Sciatic nerve (tissue), 2 donors: ENCODE data around the gene C3orf80. TPM values are rescaled to one million over a fixed set of nuclear protein-coding genes. Genes with fewer than 3 reads are reported as not detected.
"Not testable (repeated sequence)": the region's sequence is repeated elsewhere in the genome, so short reads cannot be mapped to it uniquely, and the experiment has no call there.

Experiments used
- ATAC-seq: fragments of 200-7000 bp; cut with Tn5 transposase; one replicate; pipeline ENCODE4 v1.9.1; 2020; ENCODE audit warnings: mild to moderate bottlenecking, moderate library complexity
- DNase-seq: peaks from one replicate; pipeline ENCODE4 v3.0.0-alpha.2; 2020; ENCODE audit warnings: low spot score
- intact Hi-C: fragments of 100-400 bp; cut with DNase I; formaldehyde crosslinking; loops from one replicate; pipeline ENCODE4 v1.14.2; 2022
- total RNA-seq: library from RNA; stranded (reverse); fragmentation: NEBNext Ultra II Directional; extraction: Animal tissue kit (Norgen Biotek cat#: 25700); gene quantifications from one replicate; pipeline ENCODE4 v1.2.1, GENCODE V29; 2021
- donor health status: DM: no; HTN: no; CAD: no.
- donor health status: DM: no; HTN: no; CAD: no.

Gene C3orf80
- total RNA-seq, 1 donor from 2014 or later, result 0.49 TPM

- ATAC-seq, result no peak
- intact Hi-C loops, result no loop called here
- no peak for DNase-seq
Measured at GRCh38 chr3:160205606-160206005, 19.6 kb upstream of the C3orf80 start.

DNA sequence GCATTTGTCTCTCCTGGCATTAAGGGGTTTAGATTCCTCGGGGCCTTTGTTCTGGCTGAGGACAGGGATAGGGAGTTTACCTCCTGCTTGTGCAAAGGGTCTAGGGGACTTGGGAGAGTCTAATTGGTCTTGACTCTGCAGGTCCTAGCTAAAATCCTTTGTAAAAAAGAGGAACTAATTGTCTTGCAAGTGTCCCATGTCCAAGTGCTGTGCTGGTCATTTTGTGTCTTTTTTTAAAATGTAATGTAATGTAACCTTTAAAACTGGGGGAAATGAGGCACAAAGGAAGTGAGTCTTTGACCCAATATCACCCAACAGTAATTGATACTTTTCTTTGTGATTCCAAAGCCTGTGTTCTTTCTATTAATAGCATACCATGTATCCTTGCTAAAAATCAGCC is 14.9 kb upstream of the C3orf80 start:
- DNase-seq (no peak), ATAC-seq (no peak)
- intact Hi-C loops, result no loop called here

DNA sequence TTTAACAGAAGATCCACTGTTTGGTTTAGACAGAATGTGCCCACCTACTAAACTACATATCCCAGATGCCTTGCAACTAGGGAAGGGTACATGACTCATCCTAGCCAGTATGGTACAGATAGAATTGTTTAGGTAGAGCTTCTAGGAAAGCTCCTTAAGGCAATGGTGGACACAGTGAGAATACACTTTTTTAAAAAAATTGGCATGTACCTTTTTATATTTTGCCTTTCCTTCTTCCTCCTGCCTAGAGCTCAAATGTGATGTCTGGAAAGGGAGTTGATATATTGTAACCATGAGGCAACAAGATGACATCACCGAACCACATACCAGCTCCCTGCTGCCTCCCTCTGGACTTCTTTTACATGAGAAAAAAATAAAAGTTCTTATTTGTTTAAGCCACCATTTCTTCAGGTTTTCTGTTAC is 14.4 kb upstream of the C3orf80 start:
- DNase-seq (no peak), ATAC-seq (no peak)
- intact Hi-C loops, result no loop called here

DNA sequence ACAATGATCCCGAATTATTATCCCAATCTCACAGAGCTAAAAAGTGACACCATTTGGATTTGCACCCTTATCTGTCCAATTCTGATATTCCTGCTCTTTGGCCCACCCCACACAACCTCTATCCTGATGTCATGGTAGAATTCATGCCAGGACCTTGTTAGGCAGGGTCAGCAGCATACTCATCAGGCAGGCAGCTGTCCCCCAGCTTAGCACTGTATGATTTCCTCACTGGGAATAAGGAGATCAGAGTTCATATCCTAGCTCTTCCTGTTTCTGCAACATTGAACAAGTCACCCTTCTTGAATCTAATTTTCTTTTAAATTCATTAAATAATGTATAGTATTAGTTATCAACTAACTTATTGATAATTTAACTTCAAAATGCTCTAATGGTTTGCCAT is 12.0 kb upstream of the C3orf80 start:
- intact Hi-C loops, result no loop called here
- DNase-seq (no peak), ATAC-seq (no peak)

- intact Hi-C loops, result no loop called here
- no peak for DNase-seq
- ATAC-seq, result no peak
Measured at GRCh38 chr3:160217675-160218074, 7.5 kb upstream of the C3orf80 start.

DNA sequence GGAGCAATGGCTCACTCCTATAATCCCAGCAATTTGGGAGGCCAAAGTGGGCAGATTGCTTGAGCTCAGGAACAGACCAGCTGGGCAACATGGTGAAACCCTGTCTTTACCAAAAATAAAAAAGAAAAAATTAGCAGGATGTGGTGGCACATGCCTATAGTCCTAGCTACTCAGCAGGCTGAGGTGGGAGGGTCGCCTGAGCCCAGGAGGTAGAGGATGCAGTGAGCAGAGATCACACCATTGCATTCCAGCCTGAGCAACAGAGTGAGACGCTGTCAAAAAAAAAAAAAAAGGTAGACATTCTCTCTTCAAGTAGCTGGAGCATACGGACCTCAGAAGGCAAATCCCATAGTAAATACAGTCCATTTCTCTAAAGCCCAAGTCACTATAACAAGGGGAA is 7.1 kb upstream of the C3orf80 start:
- intact Hi-C loops, result no loop called here
- ATAC-seq (no peak), DNase-seq (no peak)

DNA sequence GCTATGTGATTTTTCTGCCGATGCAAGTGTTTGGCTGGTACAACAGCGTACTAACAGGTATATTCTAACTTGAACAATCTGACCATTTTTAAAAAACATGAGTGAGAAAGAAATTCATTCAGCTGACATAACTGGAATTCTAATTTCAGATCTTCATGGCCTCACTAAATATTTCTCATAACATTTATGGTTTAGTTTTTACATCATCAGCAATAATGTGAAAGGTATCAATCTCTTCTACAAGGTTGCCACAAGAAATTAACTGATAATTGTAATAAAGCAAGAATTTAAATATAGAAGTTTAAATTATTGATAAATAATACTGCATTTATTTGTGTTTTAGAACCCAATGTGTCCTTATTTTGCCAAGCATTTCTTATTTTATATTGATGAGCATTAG is 5.2 kb upstream of the C3orf80 start:
- ATAC-seq, result no peak

DNA sequence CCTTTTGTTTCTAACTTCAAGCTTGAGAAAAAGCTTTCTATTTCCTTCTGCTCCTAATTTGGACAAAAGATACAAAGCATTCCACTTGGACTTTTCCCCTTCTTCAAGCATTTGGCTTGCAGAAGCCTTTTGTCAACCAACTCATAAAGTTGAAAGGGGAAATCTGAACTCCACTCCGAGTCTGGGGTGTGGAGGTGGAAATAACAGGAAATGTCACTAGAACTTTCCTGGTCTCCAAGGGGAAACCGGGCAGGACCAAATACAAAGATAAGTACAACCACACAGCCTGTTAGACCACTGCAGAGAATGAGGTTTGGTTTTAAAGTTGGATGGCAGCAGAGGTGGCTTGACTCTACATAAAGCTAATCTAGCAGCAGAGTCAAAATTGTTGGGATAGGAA is 4.2 kb upstream of the C3orf80 start:
- ATAC-seq, result no peak

More for the DNA sequence above, 5.2 kb upstream of the C3orf80 start:
- DNase-seq, result no peak
- intact Hi-C loops, result no loop called here

DNA sequence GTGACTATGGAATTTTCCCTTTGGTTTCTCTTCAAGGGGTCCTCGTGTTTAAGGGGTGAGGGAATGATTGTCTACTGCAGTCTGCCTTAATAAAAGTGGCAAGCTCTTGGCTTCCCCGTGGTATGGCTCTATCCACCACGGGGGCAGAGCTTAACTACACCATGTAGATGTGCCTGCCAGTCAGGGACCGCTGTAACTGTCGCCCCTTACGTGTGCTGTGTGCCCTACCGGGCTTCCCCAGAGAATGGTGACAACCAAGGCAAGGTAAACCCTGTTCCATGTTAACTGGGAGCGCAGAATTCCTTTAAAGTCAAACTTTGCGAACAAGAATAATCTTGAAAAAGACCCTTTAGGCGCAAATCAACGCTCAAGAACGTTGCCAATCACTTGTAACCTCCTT is 966 bp upstream of the C3orf80 start:
- intact Hi-C loops, result no loop called here

More for the DNA sequence above, 4.2 kb upstream of the C3orf80 start:
- no peak for DNase-seq
- intact Hi-C loops, result no loop called here

DNA sequence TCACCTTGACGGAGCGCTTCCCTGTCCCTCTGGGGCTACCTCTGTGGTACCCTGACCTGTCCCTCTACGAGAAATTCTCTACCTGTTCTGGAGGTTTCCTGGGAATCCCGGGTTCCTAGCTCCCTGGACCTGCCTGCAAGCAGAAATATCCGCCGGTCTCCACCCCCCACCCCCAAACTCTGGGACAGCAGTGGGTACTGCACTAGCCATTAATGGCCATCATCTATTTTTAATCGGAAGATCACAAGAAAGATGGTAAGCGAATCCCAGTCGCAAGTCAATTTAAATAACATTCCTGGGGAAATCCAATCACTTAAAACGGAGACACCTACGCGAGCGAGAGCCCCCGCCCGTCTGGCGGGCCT is 429 bp upstream of the C3orf80 start:
- DNase-seq (no peak), ATAC-seq (peak; percentile 21)
- intact Hi-C loops, result no loop called here

More for the DNA sequence above, 966 bp upstream of the C3orf80 start:
- DNase-seq (no peak), ATAC-seq (peak; percentile 35)

GRCh38 chr3:160226026-160226907 is 1.0 kb downstream of the C3orf80 start:
- intact Hi-C loops, result no loop called here
- ATAC-seq, result peak; percentile 26

DNA sequence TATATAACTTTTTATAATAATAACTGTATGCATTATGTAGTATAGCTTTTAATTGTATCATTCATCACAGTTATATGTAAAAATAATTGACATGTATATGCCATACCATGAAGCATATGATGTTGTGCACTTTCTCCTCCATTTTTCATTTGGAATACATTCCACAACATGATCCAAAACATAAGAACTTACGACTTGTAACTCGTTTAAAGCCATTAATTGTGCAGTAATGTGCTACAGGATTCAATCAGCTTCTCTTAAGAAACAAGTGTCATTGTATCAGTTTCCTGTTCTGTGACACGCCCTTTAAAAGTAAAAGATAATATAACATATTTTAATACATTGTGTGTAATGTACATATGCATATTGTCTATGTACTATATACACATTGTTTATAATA is 2.2 kb downstream of the C3orf80 start:
- intact Hi-C loops, result no loop called here

More at GRCh38 chr3:160226026-160226907, 1.0 kb downstream of the C3orf80 start:
- no peak for DNase-seq

DNA sequence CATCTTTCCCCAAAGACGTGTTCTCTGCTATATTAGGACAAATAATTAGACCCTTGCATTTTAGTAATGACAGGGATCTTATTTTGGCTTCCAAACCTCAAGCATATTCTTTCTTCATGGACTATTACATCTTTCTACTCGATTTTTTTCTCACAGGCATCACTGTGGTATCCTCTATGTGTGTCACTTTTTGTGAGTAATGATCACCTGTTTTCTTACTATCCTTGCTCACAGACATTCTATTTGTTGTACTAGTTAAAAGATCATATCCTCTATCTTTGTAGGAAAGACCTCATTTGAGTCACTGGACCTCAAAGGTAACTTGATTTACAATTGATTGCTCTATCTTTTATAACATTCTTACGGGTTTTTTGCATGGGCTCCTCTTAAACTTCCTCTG is 6.8 kb downstream of the C3orf80 start:
- DNase-seq (no peak), ATAC-seq (no peak)
- intact Hi-C loops, result no loop called here

More for the DNA sequence above, 2.2 kb downstream of the C3orf80 start:
- ATAC-seq (no peak), DNase-seq (no peak)

GRCh38 chr3:160240719-160241118 is 15.5 kb downstream of the C3orf80 start:
- ATAC-seq, DNase-seq, intact Hi-C loops: not testable (repeated sequence)

DNA sequence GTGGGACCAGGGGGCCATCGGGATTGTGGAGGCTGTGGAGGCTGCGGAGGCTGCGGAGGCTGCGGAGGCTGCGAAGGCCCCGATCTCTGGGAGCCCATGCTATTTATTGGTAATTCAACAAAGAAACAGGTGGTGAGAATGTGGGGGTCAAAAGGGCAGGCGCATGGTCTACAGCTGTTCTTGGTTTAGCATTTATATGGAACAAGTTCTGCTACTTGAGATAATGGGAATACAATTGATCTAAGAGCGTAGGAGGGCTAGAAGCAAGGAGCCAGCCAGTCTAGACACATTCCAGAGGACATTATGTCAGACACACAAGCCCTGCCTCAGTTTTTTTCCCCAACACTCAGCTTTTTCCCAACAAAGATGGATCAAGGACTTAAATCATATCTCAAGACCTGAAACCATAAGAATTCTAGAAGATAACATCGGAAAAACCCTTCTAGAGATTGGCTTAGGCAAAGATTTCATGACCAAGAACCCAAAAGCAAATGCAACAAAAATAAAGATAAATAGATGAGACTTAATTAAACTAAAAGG is 20.1 kb downstream of the C3orf80 start:
- DNase-seq (no peak), ATAC-seq (no peak)
- intact Hi-C loops, result no loop called here

DNA sequence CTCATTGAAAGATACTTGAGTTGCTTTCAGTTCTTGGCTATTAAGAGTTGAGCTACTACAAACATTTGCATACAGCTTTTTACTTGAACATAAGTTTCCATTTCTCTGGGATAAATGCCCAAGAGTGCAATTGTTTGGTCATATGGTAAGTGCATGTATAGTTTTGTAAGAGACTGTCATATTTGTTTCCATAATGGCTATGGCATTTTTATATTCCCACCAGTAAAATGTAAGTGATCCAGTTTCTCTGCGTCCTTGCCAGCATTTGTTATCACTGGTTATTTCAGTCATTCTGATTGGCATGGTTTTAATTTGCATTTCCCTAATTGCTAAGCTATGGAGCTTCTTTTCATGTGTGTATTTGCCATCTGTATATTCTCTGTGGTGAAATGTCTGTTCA is 22.5 kb downstream of the C3orf80 start:
- ATAC-seq (no peak), DNase-seq (no peak)
- intact Hi-C loops, result no loop called here

DNA sequence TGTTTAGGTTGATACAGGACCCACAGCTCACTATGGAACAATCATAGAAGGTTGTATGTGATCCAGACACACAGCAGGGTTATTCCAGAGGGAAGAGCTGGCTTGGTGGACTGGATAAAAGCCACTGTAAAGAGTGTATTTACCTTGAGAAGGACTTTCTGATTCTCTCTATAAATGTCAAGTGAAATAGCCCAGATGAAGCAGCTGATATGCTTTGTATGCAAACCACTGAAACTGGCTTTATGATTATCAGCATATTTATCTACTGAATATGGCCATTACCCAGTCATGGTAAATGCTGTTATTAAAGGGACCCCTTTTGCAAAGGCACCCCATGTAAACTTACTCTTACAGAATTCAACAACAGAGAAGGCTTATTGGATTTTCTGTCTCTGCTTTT is 28.1 kb downstream of the C3orf80 start:
- DNase-seq, result no peak
- intact Hi-C loops, result no loop called here

GRCh38 chr3:160257606-160258005 is 32.4 kb downstream of the C3orf80 start:
- intact Hi-C loops, result no loop called here
- DNase-seq, result no peak
- no peak for ATAC-seq

More for the DNA sequence above, 28.1 kb downstream of the C3orf80 start:
- no peak for ATAC-seq

GRCh38 chr3:160259589-160259988 is 34.4 kb downstream of the C3orf80 start:
- DNase-seq (no peak), ATAC-seq (no peak)
- intact Hi-C loops, result no loop called here

DNA sequence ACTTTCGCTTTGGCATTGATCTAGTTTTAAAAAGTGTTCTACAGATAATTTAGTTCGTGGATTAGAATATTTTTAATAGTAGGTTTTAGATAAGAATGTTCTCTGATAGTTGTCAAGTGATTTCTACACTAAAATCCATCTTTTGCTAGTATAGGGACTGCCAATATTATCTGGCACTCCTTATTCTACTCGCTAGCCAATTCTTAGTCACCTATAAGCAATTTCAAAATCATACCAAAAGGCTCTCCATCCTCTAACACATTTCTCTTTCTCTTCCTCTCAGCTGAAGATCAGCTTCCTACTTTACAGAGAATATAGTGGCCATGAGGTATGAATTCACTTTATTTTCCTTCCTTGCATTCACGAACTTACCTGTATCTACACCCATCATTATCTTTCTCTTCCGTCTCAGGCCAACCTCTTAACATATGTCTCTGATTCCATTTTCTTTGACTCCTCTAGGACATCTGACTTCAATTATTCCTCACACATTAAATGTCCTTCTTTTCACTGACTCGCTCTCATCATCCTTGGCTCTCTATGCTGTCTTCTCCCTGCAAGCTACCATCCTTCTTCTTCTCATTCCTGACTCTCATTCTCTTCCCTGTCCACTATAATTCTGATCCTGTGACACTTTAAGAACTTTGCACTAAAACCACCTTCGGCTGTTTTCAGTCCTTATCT is 35.5 kb downstream of the C3orf80 start:
- ATAC-seq (peak; percentile 44), DNase-seq (no peak)
- intact Hi-C loops, result no loop called here
